SU-DHL-6 (cell line): ENCODE measurements around the gene CASP3.

ENCODE experiments used
- CTCF ChIP-seq: fragments of 200-600 bp; sonication (generic); IDR thresholded peaks from one replicate; pipeline ENCODE4 v1.5.1; 2017; ENCODE audit warnings: antibody characterized with exemption, mild to moderate bottlenecking, low read length, moderate library complexity; ENCODE audit not compliant: insufficient read depth, poor library complexity, severe bottlenecking
- EZH2phosphoT487 ChIP-seq: fragments of 200-600 bp; sonication (generic), shearing (Covaris generic); conservative IDR thresholded peaks from 2 replicates; pipeline ENCODE4 v1.6.1; 2018; ENCODE audit warnings: mild to moderate bottlenecking, antibody characterized with exemption, low read length, moderate library complexity, mixed read lengths

DNA sequence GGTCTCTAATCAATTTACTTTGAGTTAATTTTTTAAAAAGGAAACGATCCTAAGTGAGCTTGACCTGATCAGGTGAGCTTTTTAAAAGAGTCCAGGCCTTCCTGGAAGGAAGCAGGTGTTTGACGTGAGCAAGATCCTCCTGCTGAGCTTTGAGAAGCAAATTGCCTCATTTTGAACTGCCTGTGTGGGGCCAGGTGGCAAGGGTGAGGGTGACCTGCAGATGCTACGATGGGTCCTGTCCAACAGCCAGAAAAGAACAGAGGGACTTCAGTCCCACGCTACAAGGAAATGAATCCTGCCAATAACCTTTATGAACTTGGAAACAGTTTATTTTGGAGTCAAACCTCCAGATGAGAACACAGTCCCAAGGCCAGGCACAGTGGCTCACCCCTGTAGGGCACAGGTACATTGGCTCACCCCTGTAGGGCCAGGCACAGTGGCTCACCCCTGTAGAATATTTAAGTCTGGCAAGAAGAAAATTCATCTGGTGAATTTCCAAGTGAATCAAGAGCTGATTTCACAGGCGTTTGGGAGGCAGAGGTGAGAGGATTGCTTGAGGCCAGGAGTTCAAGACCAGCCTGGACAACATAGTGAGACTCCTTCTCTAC lies 58.1 kb downstream of the CASP3 start:
- TF ChIP-seq CTCF (no peak), EZH2phosphoT487 (no peak)
